ENCODE measurements around the gene KIRREL1.

KIRREL1 gene

DNA sequence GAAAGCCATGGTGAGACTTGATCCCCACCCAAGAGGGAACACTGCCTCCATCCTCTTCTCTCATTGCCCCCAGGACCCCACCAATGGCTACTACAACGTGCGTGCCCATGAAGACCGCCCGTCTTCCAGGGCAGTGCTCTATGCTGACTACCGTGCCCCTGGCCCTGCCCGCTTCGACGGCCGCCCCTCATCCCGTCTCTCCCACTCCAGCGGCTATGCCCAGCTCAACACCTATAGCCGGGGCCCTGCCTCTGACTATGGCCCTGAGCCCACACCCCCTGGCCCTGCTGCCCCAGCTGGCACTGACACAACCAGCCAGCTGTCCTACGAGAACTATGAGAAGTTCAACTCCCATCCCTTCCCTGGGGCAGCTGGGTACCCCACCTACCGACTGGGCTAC is 101.1 kb downstream of the KIRREL1 start:
- no peak for TF ChIP-seq TAF1 (IDR thresholded peaks at IDR 0.05; ENCODE audit: borderline replicate concordance, insufficient read depth, low read length)
- TF ChIP-seq POLR2AphosphoS5 (IDR thresholded peaks at IDR 0.05; ENCODE audit: low read depth, low read length), result no peak
- TF ChIP-seq, protein P1, sequence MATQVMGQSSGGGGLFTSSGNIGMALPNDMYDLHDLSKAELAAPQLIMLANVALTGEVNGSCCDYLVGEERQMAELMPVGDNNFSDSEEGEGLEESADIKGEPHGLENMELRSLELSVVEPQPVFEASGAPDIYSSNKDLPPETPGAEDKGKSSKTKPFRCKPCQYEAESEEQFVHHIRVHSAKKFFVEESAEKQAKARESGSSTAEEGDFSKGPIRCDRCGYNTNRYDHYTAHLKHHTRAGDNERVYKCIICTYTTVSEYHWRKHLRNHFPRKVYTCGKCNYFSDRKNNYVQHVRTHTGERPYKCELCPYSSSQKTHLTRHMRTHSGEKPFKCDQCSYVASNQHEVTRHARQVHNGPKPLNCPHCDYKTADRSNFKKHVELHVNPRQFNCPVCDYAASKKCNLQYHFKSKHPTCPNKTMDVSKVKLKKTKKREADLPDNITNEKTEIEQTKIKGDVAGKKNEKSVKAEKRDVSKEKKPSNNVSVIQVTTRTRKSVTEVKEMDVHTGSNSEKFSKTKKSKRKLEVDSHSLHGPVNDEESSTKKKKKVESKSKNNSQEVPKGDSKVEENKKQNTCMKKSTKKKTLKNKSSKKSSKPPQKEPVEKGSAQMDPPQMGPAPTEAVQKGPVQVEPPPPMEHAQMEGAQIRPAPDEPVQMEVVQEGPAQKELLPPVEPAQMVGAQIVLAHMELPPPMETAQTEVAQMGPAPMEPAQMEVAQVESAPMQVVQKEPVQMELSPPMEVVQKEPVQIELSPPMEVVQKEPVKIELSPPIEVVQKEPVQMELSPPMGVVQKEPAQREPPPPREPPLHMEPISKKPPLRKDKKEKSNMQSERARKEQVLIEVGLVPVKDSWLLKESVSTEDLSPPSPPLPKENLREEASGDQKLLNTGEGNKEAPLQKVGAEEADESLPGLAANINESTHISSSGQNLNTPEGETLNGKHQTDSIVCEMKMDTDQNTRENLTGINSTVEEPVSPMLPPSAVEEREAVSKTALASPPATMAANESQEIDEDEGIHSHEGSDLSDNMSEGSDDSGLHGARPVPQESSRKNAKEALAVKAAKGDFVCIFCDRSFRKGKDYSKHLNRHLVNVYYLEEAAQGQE (IDR thresholded peaks at IDR 0.05; ENCODE audit: insufficient read depth in 1 of 2, low read depth in 2 of 2, low read length in 2 of 2), result no peak
- TF ChIP-seq SIN3A (IDR thresholded peaks at IDR 0.05; ENCODE audit: borderline replicate concordance, insufficient read depth, low read length), result no peak
- TF ChIP-seq FOXP2 (optimal IDR thresholded peaks at IDR 0.05; ENCODE audit: borderline replicate concordance, extremely low read depth, extremely low read length, insufficient read depth), result no peak

DNA sequence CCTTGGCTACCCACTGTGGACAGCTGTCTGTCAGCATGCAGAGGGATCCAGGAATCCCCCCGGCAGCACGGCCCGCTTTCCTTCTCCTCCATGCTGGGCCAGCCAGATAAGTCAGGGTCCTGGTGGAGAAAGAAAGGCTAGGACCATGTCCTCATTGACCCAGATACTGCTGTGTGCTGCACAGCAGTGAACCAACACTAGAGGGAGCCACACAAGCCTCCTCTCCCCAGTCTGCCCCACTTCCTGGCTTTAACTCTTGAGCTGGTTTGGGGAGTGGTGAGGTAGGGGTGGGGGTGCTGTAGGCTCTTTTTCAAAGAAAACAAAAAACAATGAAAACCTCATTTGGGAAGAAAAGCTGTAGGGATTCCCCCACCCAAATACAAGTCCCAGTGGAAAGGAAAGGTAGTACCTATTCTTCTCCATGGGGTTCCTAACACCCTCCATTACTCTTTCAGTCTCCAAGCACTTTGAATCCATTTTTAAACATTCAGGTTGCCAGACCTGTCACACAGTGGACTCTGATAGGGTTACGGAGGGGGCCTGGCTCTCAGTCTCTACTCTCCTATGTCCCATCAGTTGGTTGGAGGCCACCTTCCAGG is 102.4 kb downstream of the KIRREL1 start:
- TF ChIP-seq, protein P1 (IDR thresholded peaks at IDR 0.05; ENCODE audit: insufficient read depth in 1 of 2, low read depth in 2 of 2, low read length in 2 of 2), result no peak
- TF ChIP-seq FOXP2 (optimal IDR thresholded peaks at IDR 0.05; ENCODE audit: borderline replicate concordance, extremely low read depth, extremely low read length, insufficient read depth), result no peak
- no peak for TF ChIP-seq SIN3A (IDR thresholded peaks at IDR 0.05; ENCODE audit: borderline replicate concordance, insufficient read depth, low read length)
- TF ChIP-seq TAF1 (IDR thresholded peaks at IDR 0.05; ENCODE audit: borderline replicate concordance, insufficient read depth, low read length), result no peak
- TF ChIP-seq POLR2AphosphoS5 (IDR thresholded peaks at IDR 0.05; ENCODE audit: low read depth, low read length), result no peak

DNA sequence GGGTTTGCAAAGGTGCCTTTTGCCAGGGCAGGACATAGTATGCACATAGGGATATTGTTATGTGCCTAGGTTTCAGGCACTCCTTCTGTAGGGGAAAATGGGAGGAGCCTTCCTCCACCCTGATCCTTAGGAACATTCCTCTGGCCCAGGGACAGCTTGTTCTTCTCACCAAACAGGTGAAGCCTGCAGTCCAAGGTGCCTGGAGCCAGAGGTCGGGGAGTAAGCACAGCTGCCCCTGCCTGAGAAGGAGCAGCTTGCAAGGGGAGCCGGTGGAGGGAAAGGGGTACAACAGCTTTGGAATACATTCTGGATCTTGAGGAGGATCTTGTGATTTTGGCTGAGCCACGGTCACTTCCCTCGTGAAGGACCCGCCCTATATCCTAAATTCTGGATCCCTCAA is 104.8 kb downstream of the KIRREL1 start:
- TF ChIP-seq SIN3A (IDR thresholded peaks at IDR 0.05; ENCODE audit: borderline replicate concordance, insufficient read depth, low read length) (no peak), POLR2AphosphoS5 (IDR thresholded peaks at IDR 0.05; ENCODE audit: low read depth, low read length) (no peak), FOXP2 (optimal IDR thresholded peaks at IDR 0.05; ENCODE audit: borderline replicate concordance, extremely low read depth, extremely low read length, insufficient read depth) (no peak)
- TF ChIP-seq, protein P1 (IDR thresholded peaks at IDR 0.05; ENCODE audit: insufficient read depth in 1 of 2, low read depth in 2 of 2, low read length in 2 of 2), result no peak

DNA sequence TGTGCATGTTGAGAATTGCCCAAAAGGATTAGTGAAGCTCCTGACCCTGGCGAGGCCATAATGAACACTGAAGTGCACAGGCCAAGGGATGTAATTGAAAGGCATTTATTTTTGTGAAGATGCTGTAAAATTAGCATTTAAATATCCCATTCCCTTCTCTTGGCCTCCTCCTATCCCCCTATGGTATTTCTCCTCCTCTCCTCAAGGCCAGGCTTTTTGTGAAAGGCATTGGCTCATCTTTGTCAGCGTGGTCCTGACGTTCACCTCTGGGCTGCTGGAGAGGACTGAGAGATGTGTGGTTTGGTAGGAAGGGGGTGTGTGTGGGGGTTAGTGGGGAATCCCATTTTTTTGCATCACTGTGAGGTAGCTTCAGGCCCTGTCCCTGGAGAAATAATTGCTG is 105.7 kb downstream of the KIRREL1 start:
- TF ChIP-seq SIN3A (IDR thresholded peaks at IDR 0.05; ENCODE audit: borderline replicate concordance, insufficient read depth, low read length) (no peak), FOXP2 (optimal IDR thresholded peaks at IDR 0.05; ENCODE audit: borderline replicate concordance, extremely low read depth, extremely low read length, insufficient read depth) (no peak), TAF1 (IDR thresholded peaks at IDR 0.05; ENCODE audit: borderline replicate concordance, insufficient read depth, low read length) (no peak), POLR2AphosphoS5 (IDR thresholded peaks at IDR 0.05; ENCODE audit: low read depth, low read length) (no peak)
- TF ChIP-seq, protein P1 (IDR thresholded peaks at IDR 0.05; ENCODE audit: insufficient read depth in 1 of 2, low read depth in 2 of 2, low read length in 2 of 2), result no peak

DNA sequence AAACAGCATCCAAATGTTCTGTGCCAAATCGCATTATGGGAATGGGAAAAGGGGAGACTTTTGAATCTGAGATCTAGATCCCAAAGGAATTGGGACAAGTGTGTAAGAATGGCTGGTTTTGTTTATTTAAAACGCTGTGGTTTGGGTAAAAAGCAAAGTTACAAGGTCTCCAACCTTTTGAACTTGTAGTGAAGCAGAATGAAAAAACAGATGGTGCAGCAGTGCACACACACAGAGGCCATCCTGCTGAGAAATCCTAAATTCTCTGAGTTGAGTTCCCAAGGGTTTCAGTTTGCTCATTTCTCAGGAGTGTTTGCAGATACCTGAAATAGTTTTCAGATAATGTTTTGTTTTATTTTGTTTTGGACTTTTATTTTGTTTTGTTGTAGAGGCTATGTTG is 107.1 kb downstream of the KIRREL1 start:
- TF ChIP-seq POLR2AphosphoS5 (IDR thresholded peaks at IDR 0.05; ENCODE audit: low read depth, low read length) (no peak), SIN3A (IDR thresholded peaks at IDR 0.05; ENCODE audit: borderline replicate concordance, insufficient read depth, low read length) (no peak), FOXP2 (optimal IDR thresholded peaks at IDR 0.05; ENCODE audit: borderline replicate concordance, extremely low read depth, extremely low read length, insufficient read depth) (no peak)
- TF ChIP-seq, protein P1 (IDR thresholded peaks at IDR 0.05; ENCODE audit: insufficient read depth in 1 of 2, low read depth in 2 of 2, low read length in 2 of 2), result no peak
